GM12878 (cell line): ENCODE measurements around the gene TMEM184C. TPM values are rescaled to one million over a fixed set of nuclear protein-coding genes. Genes with fewer than 3 reads are reported as not detected.
A peak's percentile ranks its signal among the peaks of the same experiment; 100 is the strongest.

Source experiments
- BHLHE40 ChIP-seq, 2 experiments: fragments of 450-650 bp in 1 of 2; IDR thresholded peaks; 2 replicates each; pipeline ENCODE4 v1.6.1; 2011 to 2017; ENCODE audit warnings: low read depth in 2 of 2, borderline replicate concordance in 1 of 2, improper control_type of control experiment in 1 of 2, low read length in 1 of 2, mild to moderate bottlenecking in 1 of 2
- CBX5 ChIP-seq: sonication (generic); IDR thresholded peaks from 2 replicates; pipeline ENCODE4 v1.6.1; 2016; ENCODE audit warnings: low read depth, moderate library complexity, mild to moderate bottlenecking, inconsistent platforms
- EED ChIP-seq: sonication (generic); IDR thresholded peaks from 2 replicates; pipeline ENCODE4 v1.6.1; 2016; ENCODE audit warnings: antibody characterized with exemption, low read depth
- ESRRA ChIP-seq: IDR thresholded peaks from 2 replicates; pipeline ENCODE4 v1.6.1; 2012; ENCODE audit warnings: mild to moderate bottlenecking, low read length, improper control_type of control experiment
- FOS ChIP-seq: IDR thresholded peaks from 3 replicates; pipeline ENCODE4 v1.6.1; 2011; ENCODE audit warnings: borderline replicate concordance; ENCODE audit not compliant: insufficient read length; ENCODE audit errors: extremely low read depth
- HDGF ChIP-seq: fragments of 450-650 bp; IDR thresholded peaks from 2 replicates; pipeline ENCODE4 v1.6.1; 2016; ENCODE audit warnings: antibody characterized with exemption
- IRF3 ChIP-seq: fragments of 450-650 bp; IDR thresholded peaks from 2 replicates; pipeline ENCODE4 v1.6.1; 2014; ENCODE audit warnings: mild to moderate bottlenecking
- MYC ChIP-seq: IDR thresholded peaks from 2 replicates; pipeline ENCODE4 v1.6.1; 2011; ENCODE audit warnings: mild to moderate bottlenecking, low read length, moderate library complexity, inconsistent platforms; ENCODE audit not compliant: insufficient read depth, insufficient replicate concordance, insufficient read length, severe bottlenecking
- NBN ChIP-seq: fragments of 450-650 bp; IDR thresholded peaks from 2 replicates; pipeline ENCODE4 v1.6.1; 2016
- NFIC ChIP-seq: IDR thresholded peaks from 2 replicates; pipeline ENCODE4 v1.6.1; 2012; ENCODE audit warnings: low read depth, mild to moderate bottlenecking, inconsistent platforms, low read length, moderate library complexity
- PML ChIP-seq: IDR thresholded peaks from 2 replicates; pipeline ENCODE4 v1.6.1; 2012; ENCODE audit warnings: low read length, inconsistent platforms
- POLR2AphosphoS5 ChIP-seq: IDR thresholded peaks from 2 replicates; pipeline ENCODE4 v1.6.1; 2011; ENCODE audit warnings: mild to moderate bottlenecking, low read length, inconsistent platforms
- POU2F2 ChIP-seq: IDR thresholded peaks from 3 replicates; pipeline ENCODE4 v1.6.1; 2011; ENCODE audit warnings: low read depth, mild to moderate bottlenecking, low read length, borderline replicate concordance
- SPI1 ChIP-seq: IDR thresholded peaks from 2 replicates; pipeline ENCODE4 v1.6.1; 2011; ENCODE audit warnings: low read depth, mild to moderate bottlenecking, low read length, moderate library complexity, borderline replicate concordance; ENCODE audit not compliant: insufficient read depth
- polyA plus RNA-seq, 11 experiments: library from polyadenylated mRNA; depleted of rRNA in 4 of 11; unstranded in 6 of 11; stranded (reverse) in 5 of 11; fragments of >200 nt; fragmentation: Nextera tagmentation in 4 of 11; fragmentation: Illumina TruSeq in 1 of 11; extraction: Ambion mirVana in 4 of 11; extraction: Trizol in 1 of 11; gene quantifications; 1 replicate in 1 of 11; 2 replicates in 10 of 11; pipeline versions ENCODE4 v1.2.1 to v1.2.3, GENCODE V29; 2011 to 2016; ENCODE audit warnings: inconsistent platforms in 2 of 11, missing spikeins in 2 of 11, low read depth in 1 of 11
- total RNA-seq, 4 experiments: library from RNA; depleted of rRNA in 3 of 4; stranded (reverse); fragments of >200 nt in 3 of 4; fragmentation: Illumina TruSeq in 1 of 4; extraction: Trizol in 1 of 4; gene quantifications; 2 replicates each; pipeline versions ENCODE4 v1.2.1 to v1.2.3, GENCODE V29; 2013 to 2021
- TF ChIP-seq, protein P1 (sequence below): fragments of 450-650 bp; IDR thresholded peaks from 2 replicates; pipeline ENCODE4 v1.6.1; 2017; ENCODE audit warnings: mild to moderate bottlenecking, moderate library complexity
- TF ChIP-seq, protein P2 (sequence below): IDR thresholded peaks from 2 replicates; pipeline ENCODE4 v1.6.1; 2011; ENCODE audit warnings: mild to moderate bottlenecking, low read depth, low read length, moderate library complexity; ENCODE audit not compliant: insufficient replicate concordance
- TF ChIP-seq, protein P3 (sequence below): fragments of 450-650 bp; IDR thresholded peaks from 2 replicates; pipeline ENCODE4 v1.6.1; 2016; ENCODE audit warnings: mild to moderate bottlenecking

TMEM184C gene
- total and polyA plus RNA-seq, 10 of the 15 experiments (the other 5 are each of a cell fraction or from before 2014, with no cell fraction given) = 3.4 to 22.6 (median 18.2) TPM

DNA sequence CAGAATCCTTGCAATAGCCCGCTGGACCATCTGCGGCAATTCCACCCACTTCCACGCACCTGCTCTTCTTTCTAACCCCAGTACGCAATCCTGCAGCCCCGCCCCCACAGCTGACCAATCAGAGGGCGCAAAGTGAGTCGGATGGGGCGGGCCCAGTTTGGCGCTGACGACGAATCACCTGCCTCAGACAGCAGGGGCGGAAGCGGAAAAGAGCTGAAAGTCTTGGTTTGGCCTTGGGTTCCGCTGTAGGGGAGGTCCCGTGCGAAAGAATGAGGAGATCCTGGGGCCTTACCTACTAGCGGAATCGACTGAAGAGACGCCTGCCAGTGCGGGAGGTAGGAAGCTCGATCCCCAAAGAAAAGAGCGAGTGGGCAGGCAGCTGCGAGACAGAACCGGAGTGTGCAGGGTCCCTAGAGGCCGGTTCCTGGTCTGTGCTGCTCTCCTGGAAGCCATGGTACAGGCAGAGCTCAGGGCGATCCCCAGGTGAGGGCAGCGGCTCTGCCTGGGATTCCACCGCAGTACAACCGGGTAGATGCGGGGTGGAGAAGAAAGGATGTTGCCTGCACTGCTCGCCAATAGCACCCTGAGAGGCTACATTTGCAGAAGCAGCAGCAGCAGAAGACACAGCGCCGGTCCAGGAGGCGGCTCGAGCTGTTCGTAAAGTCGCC lies at the start of gene TMEM184C (continued):
- TF ChIP-seq, protein P1, sequence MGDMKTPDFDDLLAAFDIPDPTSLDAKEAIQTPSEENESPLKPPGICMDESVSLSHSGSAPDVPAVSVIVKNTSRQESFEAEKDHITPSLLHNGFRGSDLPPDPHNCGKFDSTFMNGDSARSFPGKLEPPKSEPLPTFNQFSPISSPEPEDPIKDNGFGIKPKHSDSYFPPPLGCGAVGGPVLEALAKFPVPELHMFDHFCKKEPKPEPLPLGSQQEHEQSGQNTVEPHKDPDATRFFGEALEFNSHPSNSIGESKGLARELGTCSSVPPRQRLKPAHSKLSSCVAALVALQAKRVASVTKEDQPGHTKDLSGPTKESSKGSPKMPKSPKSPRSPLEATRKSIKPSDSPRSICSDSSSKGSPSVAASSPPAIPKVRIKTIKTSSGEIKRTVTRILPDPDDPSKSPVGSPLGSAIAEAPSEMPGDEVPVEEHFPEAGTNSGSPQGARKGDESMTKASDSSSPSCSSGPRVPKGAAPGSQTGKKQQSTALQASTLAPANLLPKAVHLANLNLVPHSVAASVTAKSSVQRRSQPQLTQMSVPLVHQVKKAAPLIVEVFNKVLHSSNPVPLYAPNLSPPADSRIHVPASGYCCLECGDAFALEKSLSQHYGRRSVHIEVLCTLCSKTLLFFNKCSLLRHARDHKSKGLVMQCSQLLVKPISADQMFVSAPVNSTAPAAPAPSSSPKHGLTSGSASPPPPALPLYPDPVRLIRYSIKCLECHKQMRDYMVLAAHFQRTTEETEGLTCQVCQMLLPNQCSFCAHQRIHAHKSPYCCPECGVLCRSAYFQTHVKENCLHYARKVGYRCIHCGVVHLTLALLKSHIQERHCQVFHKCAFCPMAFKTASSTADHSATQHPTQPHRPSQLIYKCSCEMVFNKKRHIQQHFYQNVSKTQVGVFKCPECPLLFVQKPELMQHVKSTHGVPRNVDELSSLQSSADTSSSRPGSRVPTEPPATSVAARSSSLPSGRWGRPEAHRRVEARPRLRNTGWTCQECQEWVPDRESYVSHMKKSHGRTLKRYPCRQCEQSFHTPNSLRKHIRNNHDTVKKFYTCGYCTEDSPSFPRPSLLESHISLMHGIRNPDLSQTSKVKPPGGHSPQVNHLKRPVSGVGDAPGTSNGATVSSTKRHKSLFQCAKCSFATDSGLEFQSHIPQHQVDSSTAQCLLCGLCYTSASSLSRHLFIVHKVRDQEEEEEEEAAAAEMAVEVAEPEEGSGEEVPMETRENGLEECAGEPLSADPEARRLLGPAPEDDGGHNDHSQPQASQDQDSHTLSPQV = no peak
- TF ChIP-seq HDGF = peak; percentile 50; the same call in 1 of the 2 replicates
- peak; percentile 25 for TF ChIP-seq FOS
- TF ChIP-seq, protein P2, sequence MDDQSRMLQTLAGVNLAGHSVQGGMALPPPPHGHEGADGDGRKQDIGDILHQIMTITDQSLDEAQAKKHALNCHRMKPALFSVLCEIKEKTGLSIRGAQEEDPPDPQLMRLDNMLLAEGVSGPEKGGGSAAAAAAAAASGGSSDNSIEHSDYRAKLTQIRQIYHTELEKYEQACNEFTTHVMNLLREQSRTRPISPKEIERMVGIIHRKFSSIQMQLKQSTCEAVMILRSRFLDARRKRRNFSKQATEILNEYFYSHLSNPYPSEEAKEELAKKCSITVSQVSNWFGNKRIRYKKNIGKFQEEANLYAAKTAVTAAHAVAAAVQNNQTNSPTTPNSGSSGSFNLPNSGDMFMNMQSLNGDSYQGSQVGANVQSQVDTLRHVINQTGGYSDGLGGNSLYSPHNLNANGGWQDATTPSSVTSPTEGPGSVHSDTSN = no peak
- peak; percentile 57; the same call in 1 of the 2 replicates for TF ChIP-seq SPI1
- TF ChIP-seq POLR2AphosphoS5 = peak; percentile 95
- no peak for TF ChIP-seq ESRRA
- peak; percentile 92 for TF ChIP-seq PML
- 0 out of 2 replicates have a peak, but pooled peaks have one; percentile 75 for TF ChIP-seq NBN
- no peak for TF ChIP-seq NFIC
- peak; percentile 15; the same call in 1 of the 3 replicates for TF ChIP-seq POU2F2
- TF ChIP-seq EED = peak; percentile 37; the same call in 1 of the 2 replicates
- TF ChIP-seq CBX5 = peak; percentile 14; the same call in 1 of the 2 replicates
- TF ChIP-seq BHLHE40 (IDR thresholded peaks at IDR 0.05; ENCODE audit: borderline replicate concordance in 1 of 2, low read depth in 2 of 2, low read length in 1 of 2) = peak; percentile 88 to 91
- TF ChIP-seq, protein P3, sequence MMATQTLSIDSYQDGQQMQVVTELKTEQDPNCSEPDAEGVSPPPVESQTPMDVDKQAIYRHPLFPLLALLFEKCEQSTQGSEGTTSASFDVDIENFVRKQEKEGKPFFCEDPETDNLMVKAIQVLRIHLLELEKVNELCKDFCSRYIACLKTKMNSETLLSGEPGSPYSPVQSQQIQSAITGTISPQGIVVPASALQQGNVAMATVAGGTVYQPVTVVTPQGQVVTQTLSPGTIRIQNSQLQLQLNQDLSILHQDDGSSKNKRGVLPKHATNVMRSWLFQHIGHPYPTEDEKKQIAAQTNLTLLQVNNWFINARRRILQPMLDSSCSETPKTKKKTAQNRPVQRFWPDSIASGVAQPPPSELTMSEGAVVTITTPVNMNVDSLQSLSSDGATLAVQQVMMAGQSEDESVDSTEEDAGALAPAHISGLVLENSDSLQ = peak; percentile 57; the same call in 1 of the 2 replicates
- TF ChIP-seq IRF3 = peak; percentile 58
- no peak for TF ChIP-seq MYC
